ENCODE results near the gene PHF21A.
"Not testable (repeated sequence)": the region's sequence is repeated elsewhere in the genome, so short reads cannot be mapped to it uniquely, and the experiment has no call there.

The PHF21A gene

DNA sequence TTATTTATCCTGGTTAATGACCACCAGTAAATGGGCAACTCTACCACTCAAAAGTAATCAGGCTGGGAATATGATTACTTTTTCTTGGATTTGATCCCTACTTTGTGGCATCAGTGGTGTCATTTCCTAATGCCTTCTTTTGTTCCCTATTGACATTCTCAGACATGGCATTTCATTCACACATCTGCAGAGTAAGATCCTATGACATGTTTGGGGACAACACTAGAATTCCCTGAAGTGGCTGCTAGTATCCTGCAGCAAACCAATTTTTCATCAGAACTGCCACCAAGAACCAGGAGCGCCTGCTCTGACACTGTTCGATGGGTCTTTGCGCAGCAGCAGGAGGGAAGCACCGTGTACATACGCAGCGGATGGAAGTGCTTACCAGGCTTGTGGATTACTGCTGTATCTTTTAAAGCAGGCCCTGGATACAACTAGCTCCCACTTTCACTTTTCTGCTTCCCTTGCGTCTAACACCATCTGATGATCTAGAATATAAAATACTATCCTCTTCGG is 101.1 kb downstream of the PHF21A start:
- no peak for DNase-seq

DNA sequence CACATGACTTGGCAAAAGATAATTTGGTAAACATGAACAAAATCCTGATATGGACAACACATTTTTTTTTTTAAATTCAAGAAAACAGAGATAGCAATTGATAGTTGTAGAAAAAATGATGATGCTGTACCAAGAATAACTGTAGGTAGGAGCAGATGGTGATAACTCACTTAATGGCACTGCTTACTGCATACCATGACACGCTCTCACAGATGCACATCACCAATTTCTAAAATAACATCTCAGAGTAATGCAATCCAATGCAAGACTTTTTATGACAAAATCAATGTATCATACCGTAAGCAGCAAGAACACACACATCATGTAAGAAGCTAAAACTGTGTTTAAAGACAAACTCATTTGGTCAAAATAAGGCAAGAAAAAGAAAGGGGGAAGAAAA is 102.6 kb downstream of the PHF21A start:
- no peak for DNase-seq

DNA sequence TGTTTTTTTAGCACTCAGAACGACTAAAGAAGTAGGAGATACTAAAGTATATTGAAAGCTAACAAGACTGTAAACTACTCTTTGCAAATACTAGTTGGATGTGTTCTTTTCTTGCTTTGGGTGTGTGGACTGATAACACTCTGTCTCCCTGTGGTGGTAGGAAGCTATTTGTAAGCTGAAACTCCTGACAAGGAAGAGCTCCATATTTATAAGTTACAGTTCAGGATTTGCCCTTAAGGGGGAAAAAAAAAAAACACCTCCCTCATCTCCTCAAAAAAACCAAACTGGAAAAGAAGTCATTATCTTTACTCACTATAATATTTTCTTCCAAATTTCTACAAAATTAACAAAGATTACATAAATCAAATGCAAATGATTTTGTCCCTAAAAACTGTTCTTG is 103.9 kb downstream of the PHF21A start:
- no peak for DNase-seq

DNA sequence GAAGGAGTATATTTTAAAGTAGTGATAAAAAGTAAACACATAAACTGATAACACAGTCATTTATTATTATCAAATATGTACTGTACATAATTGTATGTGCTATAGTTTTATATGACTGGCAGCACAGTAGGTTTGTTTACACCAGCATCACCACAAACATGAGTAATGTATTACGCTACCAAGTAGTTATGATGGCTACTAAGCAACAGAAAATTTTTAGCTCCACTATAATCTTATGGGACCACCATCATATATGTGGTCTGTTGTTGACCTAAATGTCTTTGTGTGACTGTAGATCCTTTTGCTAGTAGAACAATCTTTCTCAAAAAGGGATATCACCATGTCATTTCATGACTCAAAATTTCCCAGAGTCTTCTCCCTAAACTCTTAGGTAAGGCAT is 105.3 kb downstream of the PHF21A start:
- no peak for DNase-seq

DNA sequence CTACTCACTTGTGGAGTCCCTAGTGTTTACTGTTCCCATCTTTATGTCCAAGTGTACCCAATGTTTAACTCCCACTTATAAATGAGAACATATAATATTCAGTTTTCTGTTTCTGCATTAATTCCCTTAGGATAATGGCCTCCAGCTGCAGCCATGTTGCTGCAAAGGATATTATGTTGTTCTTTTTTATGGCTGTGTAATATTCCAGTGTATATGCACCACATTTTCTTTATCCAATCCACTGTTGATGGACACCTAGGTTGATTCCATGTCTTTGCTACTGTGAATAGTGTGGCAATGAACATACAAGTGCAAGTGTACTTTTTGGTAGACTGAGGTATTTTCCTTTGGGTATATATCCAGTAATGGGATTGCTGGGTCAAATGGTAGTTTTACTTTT is 107.1 kb downstream of the PHF21A start:
- DNase-seq = not testable (repeated sequence)

DNA sequence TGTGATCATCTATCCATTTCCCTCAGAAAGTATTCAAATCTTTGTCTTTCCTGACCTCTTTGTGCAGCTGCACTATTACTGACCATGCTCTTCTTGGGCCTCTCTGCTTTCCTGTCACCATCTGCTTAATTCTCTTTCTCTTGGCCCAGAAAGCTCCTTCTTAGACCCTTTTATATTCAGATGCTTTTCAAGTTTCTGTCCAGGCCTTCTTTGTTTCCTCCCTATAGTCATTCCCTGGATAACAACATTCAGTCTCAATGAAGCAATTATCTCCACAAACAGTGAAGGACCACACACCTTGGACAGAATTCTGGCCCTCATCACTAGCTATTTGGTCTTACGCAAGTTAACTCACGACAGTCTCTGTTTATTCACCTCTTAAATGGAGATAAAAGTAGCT is 109.1 kb downstream of the PHF21A start:
- DNase-seq = no peak

DNA sequence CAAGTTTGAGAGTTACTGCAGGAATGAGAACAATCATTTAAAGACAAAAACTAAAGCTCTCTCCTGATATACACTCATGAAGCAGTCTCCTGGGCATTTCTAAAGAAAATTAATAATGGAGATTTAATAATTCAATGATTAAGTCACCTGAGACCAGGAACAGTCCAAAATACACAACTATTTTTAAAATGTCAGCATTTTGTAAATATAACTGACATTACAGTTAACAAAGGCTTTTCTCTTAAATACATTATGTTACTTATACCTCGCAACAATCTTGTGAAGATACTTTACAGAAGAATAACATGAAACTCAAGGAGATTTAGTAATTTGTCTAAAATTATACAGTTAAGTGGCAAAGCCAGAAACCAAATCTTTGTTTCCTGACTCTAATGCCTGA is 111.2 kb downstream of the PHF21A start:
- DNase-seq = no peak

DNA sequence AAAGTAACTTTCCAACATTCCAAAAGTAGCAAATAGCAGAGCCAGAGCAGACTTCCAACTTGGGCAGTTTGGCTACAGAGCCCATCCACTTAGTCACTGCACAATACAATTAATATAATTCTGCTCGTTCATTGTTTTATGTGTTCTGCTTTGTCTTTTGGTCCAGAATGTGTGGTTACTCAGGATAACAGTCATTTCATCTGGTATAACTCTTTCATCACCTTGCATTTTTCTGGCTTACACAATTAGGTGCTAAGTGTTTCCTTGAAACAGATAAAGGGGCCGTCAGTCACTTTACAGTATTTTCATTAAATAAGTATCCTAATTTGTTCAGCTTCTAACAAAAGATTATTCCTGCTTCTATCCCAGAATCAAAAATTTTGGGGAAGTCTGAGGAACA is 111.6 kb downstream of the PHF21A start:
- no peak for DNase-seq

DNA sequence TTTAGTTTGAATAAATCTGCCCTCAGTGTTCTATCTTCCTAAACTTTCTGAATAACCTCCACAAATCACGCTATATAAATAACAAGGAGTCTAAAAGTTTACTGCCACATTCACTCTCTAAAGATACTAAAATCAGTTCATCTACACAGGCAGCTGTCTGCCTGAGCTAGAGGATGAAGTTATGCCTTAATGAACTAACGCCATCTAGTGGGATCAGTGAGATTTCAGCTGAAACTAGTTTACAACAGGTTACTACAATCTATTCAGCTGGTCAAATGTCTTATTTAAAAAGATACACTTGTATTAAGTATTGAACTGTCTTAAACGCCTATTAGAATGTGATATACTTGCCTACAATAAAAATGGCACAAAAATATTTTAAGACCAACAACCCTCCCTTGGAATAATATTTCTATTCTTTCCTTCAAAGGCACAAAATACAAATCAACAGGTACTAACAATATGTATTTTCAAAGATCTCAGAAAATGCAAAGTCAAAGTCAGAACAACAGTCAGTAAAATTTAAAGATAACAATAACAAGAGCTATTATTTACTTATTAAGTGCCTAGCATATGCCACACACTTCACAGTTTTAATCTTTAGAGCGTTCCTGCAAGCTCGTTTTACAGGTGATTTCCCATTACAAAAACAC is 114.7 kb downstream of the PHF21A start:
- peak in 1 of 2 experiments; percentile 73 for DNase-seq

DNA sequence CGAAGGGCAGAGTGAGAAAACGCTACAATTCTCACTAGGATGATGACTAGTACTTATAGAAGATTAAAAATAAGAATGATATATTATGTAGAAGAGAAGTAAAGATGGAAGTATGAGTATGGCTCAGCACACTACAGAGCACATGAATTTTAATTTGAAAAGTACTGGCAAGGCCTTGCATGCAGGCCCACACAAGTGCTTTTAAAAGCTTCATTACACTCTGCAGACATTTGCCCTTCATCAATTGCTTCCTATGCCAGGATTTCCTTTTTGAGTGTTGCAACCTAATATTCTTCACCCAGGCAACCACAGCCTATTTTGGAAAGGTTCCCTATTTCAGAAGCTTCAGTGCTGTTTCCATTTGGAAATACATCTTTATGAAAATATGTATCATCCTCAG is 117.7 kb downstream of the PHF21A start:
- DNase-seq = no peak

DNA sequence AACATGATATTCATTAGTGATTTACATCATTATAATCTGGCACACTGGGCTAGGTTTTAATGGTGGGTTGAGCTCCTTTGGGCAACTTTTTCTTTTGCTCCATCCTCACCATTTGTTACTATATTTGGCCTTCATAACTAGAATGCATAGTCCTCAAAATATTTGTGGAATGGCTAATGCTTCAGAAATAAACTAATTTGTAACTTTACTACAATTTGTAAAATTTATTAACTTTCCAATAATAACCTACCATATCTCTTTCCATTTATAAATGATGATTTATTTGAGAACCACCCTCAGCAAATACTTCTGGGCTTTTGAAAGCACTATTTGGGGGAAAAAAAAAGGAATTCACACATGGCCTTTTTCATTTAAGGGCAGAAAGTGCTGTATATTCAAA is 119.1 kb downstream of the PHF21A start:
- DNase-seq = no peak

DNA sequence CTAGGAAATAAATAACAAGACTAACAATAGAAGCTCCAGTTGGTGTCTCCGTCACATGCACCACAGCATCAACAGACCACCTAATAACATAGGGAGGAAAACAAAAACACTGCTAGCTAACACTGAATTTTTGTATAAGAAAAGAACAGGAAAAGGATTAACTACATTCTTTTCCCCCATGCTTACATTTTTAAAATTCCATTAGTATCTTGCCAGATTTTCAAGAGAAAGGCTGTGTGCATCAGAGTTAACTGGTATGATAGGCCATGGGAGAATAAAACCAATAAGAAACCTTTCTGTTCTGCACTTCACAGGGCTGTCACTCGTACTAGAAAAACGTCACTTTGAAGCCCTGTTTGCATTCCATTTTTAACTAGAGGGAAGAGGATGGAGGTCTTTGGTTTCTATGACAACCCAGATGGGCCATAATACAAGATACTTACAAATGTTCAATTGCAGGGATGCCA is 119.8 kb downstream of the PHF21A start:
- peak in 1 of 2 experiments; percentile 17 for DNase-seq

DNA sequence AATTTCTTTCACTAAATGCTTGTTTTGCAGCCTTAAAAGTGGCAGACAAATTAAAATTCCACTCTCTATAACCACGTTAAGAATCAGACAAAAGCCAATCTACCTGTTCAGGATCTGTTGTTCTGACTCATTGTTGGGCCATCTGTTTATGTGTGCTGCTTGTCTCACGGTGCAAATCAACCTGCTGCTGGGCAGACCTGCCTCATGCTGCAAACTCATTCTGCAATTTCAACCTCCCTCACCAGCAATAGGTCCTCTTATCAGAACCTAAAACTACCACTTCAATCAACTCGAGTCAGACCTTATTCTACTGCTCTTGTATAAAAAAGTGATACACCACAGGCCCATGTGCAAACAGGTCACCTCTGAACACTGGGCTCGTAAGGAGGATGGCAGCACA is 123.7 kb downstream of the PHF21A start:
- no peak for DNase-seq

DNA sequence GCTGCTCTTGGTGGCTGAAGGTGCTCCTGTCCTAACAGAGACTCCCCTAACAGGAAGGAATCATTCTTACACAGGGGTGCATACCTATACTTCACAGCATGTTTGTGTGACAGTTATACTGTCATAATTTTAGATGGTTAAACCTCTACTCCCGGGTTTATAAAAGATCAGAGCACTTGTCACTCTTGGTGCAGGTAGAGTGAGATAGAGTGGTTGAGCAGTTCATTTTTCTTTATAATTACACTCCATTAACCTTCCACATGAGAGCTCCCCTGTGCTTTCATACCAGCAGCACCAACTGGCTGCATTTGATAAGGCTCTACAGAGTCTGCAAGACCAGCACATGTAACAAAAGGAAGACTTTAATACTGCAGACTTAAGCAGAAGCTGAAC is 125.9 kb downstream of the PHF21A start:
- DNase-seq = no peak

DNA sequence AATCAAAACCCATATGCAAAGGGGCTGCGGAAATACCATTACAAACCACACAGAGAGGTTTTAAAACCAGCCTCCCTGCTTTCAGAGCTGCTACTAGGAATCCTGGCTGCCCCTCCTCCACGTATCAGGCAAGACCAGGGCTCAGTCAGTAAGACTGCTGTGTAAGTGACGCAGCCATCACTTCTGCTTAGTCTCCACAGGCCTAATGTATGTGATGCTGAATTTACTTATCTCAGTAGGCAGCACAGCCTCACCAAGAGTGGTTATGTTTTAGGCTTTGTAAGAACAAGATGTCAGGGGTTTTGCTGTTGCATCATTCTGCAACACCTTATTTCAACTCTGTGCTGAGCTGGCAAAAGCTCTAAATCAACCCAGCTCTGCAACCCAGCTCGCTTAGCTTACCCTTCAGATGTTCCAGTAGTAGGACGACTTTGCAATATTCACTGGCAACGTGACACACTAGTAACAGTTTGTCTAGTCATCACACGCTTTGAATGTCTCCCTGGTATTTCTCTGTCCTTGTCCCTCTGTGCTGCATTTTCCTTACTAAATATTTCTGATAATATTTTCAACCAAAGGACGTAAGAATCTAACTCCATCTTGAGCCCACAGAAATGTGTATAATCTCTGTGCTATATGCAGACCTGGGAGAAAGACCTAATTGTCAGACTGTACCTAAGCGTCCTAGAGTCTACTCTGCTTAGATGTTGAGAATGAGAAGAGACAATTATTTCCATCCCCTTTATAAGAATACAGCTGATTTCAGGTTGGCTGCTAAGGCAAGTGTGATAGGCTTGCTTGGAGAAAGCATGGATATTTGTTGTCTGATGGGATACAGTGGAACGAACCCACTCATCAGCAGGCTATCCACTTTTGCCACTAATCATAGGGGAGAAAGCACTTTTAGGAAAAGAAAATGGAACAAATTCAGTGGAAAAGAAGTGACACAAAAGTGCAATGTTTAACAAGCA is 126.6 kb downstream of the PHF21A start:
- DNase-seq = no peak

DNA sequence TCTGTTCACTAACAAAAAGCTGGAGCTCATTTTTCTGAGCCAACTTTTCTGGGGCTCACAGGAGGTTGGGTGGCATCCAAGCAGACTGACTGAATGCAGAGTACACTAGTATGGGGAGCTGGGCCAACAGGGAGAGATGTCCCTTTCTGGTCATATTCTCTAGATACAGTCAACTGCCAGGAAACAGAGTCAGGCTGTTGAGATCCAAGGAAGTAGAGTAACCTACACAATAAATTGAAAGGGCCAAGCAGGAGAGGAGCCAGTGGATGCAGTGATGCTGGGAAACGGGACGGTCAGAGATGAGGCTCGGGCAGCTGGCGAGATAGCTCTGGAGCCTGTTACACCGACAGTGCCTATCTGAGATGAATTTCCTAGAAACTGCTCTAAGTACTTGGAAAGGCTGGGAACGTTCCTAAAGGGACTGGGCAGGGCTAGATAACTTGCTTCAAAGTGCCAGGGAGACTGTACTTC is 127.7 kb downstream of the PHF21A start:
- DNase-seq = no peak

DNA sequence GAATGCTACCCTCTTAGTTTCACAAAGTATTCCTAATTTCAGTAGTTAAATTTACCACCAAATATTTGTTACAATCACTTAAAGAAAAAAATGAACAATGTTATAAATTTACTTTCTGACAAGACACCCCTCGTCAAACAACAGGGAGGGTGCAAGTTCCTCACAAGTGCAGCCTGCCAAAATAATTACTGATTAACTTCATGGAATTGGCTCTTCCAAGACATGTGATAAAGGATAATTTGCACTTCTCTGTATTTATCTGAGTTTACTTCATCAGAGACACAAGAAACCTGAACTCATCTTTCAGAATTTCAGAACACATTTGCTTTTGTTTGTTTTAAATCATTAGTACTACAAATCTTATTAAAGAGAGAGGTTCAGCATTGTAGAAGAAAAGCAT is 132.3 kb downstream of the PHF21A start:
- no peak for DNase-seq

DNA sequence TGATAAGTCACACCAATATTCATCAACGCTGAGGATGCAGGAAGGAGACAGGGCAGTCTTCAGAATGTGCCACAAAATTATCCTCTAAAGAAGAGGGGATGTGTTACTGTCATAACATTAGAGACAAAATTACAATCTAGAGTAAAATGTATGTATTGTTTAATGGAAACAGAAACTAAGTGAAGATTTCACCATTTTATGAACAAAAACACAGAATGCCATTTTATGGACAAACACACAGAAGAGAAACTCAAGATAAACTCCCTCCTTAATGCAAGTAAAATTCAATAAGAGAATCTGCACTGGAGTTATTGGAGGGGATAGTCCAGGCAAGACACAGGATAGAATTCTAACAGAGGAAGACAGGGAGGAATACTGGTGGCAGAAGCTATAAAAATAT is 136.0 kb downstream of the PHF21A start:
- no peak for DNase-seq

DNA sequence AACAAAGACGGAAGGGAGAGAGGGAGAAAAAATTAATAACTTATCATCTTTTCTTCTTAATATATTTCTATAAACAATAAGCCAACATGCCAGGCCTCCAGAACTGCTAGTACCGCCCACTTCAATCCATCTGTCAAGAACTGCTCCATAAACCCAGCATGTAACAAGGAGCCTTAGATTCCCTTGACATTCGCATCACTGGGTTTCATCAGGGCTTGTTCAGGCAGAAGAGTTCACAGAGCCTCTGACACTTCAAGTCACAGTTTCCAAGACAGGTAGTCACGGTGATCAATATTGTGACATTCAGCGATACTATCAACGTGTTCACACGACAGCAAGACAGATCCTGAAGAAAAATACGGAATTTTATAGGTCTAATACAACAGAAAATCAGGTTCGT is 137.1 kb downstream of the PHF21A start:
- DNase-seq = no peak

DNA sequence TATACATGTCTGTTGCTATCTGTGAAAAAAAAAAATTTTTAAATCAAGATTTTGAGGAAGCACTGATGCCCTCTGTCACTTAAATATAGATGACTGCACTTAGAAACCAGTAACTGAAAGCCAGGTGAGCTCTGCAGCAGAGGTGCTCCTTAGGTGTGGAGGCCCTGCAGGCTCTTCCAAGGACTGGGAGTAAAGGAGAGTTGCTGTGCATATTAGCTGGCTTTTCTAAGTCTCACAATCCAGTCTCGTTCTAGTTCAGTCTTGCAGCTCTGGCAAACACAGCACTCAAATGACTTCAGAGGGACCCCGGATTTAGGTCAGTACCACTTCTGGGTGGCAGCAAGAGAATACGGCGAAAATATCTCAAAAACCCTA is 137.8 kb downstream of the PHF21A start:
- no peak for DNase-seq

DNA sequence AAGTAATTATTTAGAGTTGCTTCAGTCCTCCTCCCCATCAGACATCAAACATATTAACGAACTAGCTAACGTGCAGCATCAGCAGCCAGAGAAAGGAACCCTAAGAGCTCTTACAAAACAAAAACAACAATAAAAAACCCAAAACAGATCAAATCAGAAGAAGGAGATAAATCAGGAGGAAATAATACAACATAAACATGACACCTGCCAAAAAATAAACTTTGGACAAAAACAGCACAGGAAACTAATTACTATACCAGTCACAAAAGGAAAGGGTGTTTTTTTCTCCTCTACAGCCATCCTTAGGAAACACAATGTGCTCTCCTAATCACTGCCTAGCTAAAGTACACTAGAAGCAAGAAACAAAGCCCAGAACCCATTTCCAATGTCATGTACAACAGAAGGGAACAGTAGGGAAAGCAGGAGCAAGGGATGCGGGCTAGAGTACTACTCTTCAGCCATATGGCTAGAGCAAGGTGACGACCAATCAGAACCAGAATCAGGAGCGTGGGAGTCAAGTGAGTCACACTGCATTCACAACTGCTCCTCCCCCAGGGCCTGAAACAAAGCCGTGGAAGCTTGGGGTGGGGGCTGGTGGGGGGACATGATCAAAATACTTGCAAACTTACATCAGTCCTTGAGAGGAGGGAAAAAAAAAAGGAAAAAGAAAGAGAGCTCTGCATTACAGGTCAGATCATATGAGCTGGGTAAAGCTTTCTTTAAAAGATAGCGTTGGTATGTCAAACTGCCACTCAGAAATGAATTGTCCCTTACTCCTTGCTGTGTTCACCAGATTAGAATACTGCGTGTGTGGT is 138.4 kb downstream of the PHF21A start:
- no peak for DNase-seq

DNA sequence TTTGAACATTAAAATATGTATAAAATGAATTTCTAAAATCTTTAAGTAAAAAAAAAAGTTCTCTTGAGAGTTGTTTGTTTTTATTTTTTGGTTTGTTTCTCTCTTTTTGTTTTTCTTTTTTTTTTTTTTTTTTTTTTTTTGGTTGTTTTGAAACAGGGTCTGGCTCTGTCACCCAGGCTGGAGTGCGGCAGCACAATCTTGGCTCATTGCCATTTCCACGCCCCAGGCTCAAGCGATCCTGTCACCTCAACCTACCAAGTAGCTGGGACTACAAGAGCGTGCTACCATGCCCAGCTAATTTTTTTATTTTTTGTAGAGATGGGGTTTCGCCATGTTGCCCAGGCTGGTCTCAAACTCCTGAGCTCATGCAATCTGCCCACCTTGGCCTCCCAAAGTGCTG is 139.4 kb downstream of the PHF21A start:
- not testable (repeated sequence) for DNase-seq

DNA sequence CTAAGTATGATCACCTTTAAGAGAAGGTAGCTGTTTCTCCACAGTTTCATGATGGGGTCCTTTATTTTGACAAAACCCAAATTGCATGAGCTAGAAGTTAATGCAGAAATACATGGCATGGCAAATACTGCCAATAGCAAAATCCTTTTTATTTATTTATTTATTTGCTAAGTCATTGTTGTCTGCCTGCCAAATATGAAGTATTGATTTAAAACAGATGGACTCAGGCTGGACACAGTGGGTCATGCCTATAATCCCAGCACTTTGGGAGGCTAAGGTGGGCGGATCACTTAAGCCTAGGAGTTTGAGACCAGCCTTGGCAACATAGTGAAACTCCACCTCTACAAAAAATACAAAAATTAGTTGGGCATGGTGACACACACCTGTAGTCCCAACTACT is 146.4 kb downstream of the PHF21A start:
- no peak for DNase-seq
